DMS79 treated with DMSO at 0.1 percent for 48 hours (cell line): Measurements from ENCODE around the gene USP4.

ENCODE experiments used
- DNase-seq: peaks from one replicate; lab custom pipeline; 2025; lab: John Stamatoyannopoulos, UW

USP4 gene

DNA sequence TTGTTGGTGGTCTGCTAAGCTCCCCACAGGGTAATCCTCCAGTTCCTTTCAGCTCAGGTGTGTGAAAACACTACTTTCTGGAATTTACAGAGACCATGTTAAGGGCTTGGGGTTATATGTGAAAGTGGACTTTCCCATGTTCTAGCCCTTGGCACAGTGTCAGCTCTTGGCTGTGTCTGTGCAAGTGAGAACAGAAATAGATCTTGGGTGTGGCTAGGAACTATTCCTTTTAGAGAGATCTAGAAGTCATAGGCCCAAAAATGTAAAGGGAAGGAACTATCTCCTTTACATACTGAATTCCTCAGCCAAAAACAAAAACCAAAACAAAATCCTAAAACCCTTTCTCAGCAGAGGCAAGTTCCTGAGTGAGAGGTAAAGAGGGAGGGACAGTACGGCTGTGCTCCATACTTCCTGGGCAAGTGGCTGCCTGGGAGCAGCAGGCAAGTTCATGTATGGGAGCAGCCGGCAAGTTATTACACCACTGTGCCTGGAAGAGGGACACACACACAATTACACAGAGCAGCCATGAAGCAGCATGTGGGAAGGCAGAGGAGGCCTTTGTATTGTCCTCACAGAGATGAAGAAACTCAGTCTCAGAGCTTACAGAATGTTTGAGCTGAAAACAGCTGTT, 43.0 kb downstream of the USP4 start:
- no peak for DNase-seq

- DNase-seq: no peak
Measured at GRCh38 chr3:49295489-49296058, 44.3 kb downstream of the USP4 start.

- DNase-seq: no peak
Measured at GRCh38 chr3:49294343-49294742, 45.5 kb downstream of the USP4 start.

- DNase-seq: no peak
Measured at GRCh38 chr3:49283997-49284396, 55.9 kb downstream of the USP4 start.

DNA sequence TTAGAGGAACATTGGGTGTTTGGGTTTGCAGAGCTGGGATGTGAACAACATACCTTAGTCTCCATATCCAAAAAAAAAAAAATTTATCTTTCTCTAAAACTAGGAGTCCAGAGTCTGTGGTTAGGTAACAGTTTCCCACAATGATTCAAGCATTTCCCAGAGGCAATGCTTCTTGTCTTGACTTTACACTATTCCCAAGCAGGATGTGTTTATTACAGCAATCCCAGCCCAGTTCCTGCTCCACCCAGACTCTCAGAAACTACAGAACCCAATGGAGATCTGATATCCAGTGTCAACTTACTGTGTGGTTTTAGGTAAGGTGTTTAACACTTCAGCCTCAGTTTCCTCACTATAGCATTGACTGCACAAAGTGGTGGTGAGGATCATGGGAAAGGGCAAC, 60.5 kb downstream of the USP4 start:
- no peak for DNase-seq

DNA sequence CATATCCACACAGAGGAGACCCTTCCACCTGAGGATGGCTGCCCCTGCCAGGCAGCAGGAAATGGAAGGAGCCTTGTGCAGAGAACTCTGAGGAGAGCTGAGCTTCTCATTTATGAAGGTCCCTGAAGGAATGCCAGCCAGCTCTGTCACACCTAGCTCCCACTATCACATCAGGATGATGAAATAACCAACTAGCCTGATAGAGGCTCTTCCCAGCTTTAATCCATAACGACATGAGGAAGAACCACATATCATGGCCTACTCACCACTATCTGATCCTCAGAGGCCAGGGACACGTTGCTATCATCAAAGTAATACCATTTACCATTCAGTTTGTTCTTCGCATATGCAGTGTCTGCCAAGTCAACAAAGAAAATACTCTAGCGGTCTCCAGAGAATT, 61.3 kb downstream of the USP4 start:
- DNase-seq: no peak

DNA sequence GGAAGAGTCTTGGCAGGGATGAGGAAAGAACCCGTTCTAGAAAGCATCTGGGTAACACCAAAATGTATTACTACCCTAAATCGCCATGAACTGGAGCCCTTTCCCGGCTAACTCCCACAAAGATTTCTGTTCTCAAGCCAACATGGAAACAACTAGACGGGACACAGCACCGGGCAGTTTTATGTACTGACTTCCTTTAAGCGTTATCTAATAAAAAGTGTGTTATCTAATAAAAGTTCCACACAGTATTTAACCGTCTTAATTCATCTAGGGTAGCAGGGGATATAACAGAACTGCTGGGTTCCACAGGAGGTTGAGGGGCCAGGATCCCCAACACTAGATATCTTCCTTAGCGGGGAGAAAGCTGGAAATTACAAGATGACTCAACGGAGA, 62.5 kb downstream of the USP4 start:
- DNase-seq: no peak

- no peak for DNase-seq
Measured at GRCh38 chr3:49276475-49277382, 63.1 kb downstream of the USP4 start, which contains the start of gene C3orf62. C3orf62 (minus strand) TSS chr3:49277232; CDS start chr3:49276872, 360 bp downstream.

DNA sequence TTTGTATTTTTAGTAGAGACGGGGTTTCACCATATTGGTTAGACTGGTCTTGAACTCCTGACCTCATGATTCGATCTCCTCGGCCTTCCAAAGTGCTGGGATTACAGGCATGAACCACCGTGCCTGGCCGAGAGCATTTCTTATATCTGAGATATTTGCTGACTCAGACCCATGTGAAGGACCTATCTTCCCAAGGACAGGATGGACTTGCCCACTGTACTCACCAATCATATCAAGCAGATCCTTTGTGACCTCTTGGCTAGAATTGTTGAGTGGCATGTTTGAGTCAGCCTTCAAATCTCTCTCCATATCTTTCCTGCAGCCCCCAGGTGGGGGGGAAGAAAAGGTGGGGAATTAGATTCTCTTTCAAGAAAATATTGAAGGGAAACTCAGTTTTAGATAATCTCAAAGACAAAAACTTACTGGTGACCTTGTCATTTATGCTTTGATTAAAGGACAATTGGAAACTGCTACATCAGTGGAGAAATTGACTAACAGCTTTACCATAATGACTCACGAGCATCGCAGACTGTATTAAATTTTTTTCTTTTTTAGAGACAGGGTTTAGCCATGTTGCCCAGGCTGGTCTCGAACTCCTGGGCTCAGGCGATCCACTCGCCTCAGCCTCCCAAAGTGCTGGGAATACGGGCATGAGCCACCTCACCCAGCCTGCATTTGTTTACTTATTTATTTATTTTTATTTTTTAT, 65.9 kb downstream of the USP4 start:
- no peak for DNase-seq

DNA sequence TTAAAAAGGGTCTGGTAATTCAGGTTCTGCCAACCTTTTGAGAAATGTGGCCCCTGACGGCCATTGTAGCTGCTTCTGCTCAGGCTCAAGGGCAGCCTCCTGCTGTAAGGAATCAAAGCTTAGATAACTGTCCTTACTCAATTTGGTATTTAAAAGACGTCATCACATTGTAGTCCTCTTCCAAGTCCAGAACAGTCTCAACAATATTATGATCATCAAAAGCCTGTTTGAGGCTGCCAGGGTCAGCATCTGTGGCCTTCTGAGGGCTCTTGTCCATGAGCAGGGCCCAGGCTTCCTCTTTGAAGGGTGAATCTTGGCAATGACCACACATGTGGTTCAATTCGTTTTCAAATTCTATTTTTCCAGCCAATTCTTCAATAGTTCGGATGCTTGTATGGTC, 68.8 kb downstream of the USP4 start:
- DNase-seq: no peak

DNA sequence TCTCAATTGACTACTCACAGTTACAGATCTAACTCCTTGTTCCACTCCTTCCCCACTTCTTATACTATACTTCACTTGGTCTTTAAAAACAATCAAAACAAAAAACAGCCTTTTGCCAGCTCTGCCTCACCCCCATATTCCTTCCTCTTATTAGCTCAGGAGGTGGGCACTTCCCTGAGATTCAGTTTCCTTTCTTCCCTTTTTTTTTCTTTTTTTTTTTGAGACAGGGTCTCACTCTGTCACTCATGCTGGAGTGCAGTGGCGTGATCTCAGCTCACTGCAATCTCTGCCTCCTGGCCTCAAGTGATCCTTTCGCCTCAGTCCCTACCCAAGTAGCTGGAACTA, 69.7 kb downstream of the USP4 start:
- no peak for DNase-seq

DNA sequence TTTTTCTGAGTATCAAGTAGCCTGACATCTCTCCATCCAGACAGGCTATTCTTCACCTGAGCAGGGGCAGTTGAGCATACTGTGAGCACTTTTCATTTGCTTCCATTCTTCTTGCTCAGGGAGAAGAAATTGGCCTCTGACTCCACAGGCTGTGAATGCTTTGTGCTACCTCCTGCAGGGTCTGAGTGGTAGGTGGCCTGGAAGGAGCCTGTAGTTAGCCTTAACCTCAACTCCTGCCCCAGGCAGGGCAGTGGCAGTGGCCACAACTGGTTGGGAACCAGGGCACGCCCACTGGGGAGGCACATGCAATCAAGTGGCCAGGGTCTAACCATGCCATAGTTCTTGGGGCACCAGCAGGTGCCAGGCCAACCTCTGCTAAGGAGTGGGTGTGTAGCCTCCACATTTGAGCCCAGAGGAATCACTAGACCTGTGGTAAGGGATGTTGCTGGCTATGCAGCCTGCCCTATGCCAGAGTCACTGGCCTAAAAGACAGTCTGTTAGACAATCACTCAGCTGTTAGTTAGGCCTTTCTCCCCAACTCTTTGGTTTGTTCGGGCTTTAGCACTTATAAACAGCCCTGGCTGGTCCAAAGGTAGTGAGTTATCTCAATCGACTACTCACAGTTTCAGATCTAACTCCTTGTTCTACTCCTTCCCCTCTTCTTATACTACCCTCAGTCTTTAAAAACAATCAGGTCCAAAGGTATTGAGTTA, 70.3 kb downstream of the USP4 start:
- DNase-seq: no peak

DNA sequence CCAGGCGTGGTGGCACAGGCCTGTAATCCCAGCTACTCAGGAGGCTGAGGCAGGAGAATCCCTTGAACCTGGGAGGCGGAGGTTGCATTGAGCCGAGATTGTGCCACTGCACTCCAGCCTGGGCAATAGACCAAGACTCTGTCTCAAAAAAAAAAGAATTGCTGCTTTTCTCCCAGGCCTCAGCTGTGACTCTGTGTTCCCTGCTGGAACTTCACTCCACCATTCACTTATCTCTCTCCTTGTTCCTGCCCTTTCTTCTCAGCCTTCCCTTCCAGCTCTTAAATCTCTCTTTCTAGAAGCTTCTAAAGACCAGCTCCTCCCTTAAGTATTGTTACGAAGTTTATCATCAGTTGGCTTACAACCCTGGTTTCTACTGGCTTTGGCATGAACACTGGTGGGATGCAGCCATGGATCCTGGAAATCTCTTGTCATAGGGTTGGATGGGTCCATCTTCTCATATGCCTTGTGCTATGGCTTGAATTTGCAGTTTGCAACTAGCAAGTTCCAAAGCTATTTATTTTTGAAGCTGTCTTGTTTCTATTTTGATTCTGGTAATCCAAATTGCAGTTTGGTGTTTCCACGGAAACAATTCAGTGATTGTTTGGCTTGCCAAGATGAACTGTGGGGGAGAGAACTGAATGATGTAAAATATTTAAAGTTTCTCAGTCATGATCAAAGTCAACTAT, 73.3 kb downstream of the USP4 start:
- DNase-seq: no peak

- no peak for DNase-seq
Measured at GRCh38 chr3:49265661-49266386, 74.0 kb downstream of the USP4 start.

GRCh38 chr3:49263159-49263889, 76.5 kb downstream of the USP4 start:
- no peak for DNase-seq

DNA sequence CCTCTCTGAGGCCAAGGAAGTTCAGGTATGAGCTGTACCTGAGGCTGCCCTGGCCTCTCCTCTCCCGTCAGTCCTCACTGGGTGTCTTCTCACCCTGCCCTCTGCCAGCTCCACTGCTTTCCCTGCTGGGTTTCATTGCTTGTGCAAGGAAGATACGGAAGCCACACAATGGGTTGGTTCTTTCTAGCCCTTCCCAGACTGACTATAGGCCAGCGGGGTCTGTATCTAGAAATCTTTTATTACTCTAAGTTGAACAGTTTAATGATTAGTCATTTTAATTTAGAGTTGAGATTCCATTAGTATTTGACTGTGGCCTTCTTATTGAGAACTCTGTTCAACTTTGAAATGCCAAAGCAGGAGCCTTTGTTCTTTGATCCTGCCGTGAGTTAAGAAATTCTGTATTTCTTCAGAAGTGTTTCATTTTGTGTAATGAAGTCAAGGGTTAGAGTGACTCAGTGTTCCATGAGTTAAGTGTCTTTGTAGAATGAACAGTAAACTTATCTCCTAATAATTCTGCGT, 79.0 kb downstream of the USP4 start:
- DNase-seq: no peak

DNA sequence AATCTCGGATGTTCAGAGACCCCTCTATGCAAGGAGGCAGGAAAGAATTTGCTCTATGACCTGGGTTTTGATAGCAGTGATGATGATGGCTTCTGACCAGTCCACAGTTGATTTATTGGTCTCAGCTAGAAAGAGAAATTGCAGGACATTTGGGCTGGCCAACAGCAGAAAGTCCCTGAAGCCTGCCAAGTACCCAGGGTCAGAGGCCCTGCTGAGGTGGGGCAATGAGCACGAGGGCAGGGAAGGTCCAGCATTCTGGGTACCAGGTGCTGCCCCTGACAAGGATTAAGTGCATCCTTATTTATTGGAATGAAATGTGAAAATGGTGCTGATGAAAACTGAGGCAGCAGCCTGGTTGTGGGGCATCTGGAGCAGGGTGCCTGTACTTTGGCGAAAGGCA, 82.7 kb downstream of the USP4 start:
- no peak for DNase-seq

DNA sequence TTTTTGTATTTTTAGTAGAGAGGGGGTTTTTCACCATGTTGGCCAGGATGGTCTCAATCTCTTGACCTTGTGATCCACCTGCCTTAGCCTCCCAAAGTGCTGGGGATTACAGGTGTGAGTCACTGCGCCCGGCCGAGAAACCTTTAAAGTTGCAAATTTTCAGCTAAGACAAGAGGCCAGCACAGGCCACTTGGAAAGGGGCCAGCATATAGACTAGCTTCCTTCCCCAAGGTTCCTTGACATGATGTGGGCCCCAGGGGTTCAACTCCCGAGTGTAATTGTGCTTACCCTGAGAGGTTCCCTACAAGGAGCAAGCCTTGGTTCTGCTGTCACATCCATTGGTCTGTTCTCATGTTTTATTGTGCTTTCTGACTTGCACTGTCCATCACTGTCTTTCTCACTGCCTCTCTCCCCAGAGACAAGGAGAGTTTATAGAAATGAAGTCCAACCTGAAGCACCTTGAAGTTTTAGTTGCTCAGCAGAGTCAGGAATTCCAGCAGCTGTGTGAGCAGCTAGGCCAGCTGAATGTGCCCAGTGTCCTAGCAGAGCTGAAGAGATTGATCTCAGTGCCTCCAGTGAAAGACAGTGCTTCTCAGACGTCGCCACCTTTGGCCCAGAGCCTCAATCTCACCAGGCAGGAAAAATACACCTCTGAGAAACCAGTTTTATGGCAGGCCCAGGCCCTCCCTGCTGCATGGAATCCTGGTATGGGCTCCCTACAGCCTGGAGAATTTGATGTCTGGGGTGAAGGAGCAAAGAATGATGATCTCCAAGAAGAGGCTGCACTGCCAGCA, 83.9 kb downstream of the USP4 start:
- no peak for DNase-seq

- DNase-seq: no peak
Measured at GRCh38 chr3:49255112-49255511, 84.7 kb downstream of the USP4 start.
